NCI-H526 treated with DMSO at 0.1 percent for 48 hours (cell line): ENCODE data around the gene INO80D.
"Not testable (repeated sequence)": the region's sequence is repeated elsewhere in the genome, so short reads cannot be mapped to it uniquely, and the experiment has no call there.

ENCODE experiments used
- DNase-seq: peaks from one replicate; lab custom pipeline; 2025; lab: John Stamatoyannopoulos, UW

Gene INO80D

GRCh38 chr2:206028101-206028500 lies 57.9 kb downstream of the INO80D start:
- DNase-seq: no peak

GRCh38 chr2:206023183-206023582 lies 62.8 kb downstream of the INO80D start:
- no peak for DNase-seq

- DNase-seq: no peak
These were observed 65.8 kb downstream of the INO80D start for GRCh38 chr2:206020171-206020570.

GRCh38 chr2:206015746-206016145 lies 70.2 kb downstream of the INO80D start:
- DNase-seq: not testable (repeated sequence)

- DNase-seq: no peak
These were observed 74.2 kb downstream of the INO80D start for GRCh38 chr2:206011795-206012194.

- no peak for DNase-seq
These were observed 74.9 kb downstream of the INO80D start for GRCh38 chr2:206011018-206011614.

GRCh38 chr2:206004004-206004693 lies 81.8 kb downstream of the INO80D start:
- DNase-seq: no peak

- DNase-seq: no peak
These were observed 83.5 kb downstream of the INO80D start for GRCh38 chr2:206002440-206002839.

GRCh38 chr2:206001912-206002311 lies 84.1 kb downstream of the INO80D start:
- no peak for DNase-seq

- DNase-seq: no peak
These were observed 85.2 kb downstream of the INO80D start for GRCh38 chr2:206000776-206001175.

- DNase-seq: no peak
These were observed 87.4 kb downstream of the INO80D start for GRCh38 chr2:205998583-205998982.

GRCh38 chr2:205996161-205996560 lies 89.8 kb downstream of the INO80D start:
- no peak for DNase-seq

GRCh38 chr2:205995260-205995659 lies 90.7 kb downstream of the INO80D start:
- DNase-seq: no peak

- no peak for DNase-seq
These were observed 91.6 kb downstream of the INO80D start for GRCh38 chr2:205994344-205994743.

- no peak for DNase-seq
These were observed 95.9 kb downstream of the INO80D start for GRCh38 chr2:205990104-205990503.

GRCh38 chr2:205989271-205990071 lies 96.5 kb downstream of the INO80D start:
- no peak for DNase-seq

- not testable (repeated sequence) for DNase-seq
These were observed 97.3 kb downstream of the INO80D start for GRCh38 chr2:205988681-205989080.

GRCh38 chr2:205988274-205988673 lies 97.7 kb downstream of the INO80D start:
- DNase-seq: no peak

GRCh38 chr2:205986334-205986733 lies 99.6 kb downstream of the INO80D start:
- DNase-seq: not testable (repeated sequence)

GRCh38 chr2:205984381-205984780 lies 101.6 kb downstream of the INO80D start:
- DNase-seq: no peak

- DNase-seq: no peak
These were observed 103.1 kb downstream of the INO80D start for GRCh38 chr2:205982776-205983327.

GRCh38 chr2:205978728-205979127 lies 107.2 kb downstream of the INO80D start:
- not testable (repeated sequence) for DNase-seq

- DNase-seq: not testable (repeated sequence)
These were observed 108.3 kb downstream of the INO80D start for GRCh38 chr2:205977699-205978098.
